Fibroblast of skin of back (primary cell): ENCODE data around the gene FSHB. TPM values are rescaled to one million over a fixed set of nuclear protein-coding genes. Genes with fewer than 3 reads are reported as not detected.
"Not testable (repeated sequence)": the region's sequence is repeated elsewhere in the genome, so short reads cannot be mapped to it uniquely, and the experiment has no call there.

Source experiments
- DNase-seq: peaks from one replicate; pipeline ENCODE4 v3.0.0-alpha.2; 2013
- polyA plus RNA-seq, 2 experiments: library from polyadenylated mRNA; unstranded; fragments of 120-200 nt; gene quantifications; one replicate each; pipeline ENCODE4 v1.2.1, GENCODE V29; 2013; ENCODE audit not compliant: insufficient read length in 2 of 2

Gene FSHB
- not detected for polyA plus RNA-seq (2013, experiment 1 of 2; ENCODE audit: insufficient read length)
- polyA plus RNA-seq (2013, experiment 2 of 2; ENCODE audit: insufficient read length) = not detected

GRCh38 chr11:30230714-30231113 lies at the start of gene FSHB:
FSHB (plus strand) TSS chr11:30231014; CDS start chr11:30231903, 889 bp downstream.
- DNase-seq = no peak

- no peak for DNase-seq
Measured at GRCh38 chr11:30186748-30187147, 44.1 kb upstream of the FSHB start.

DNA sequence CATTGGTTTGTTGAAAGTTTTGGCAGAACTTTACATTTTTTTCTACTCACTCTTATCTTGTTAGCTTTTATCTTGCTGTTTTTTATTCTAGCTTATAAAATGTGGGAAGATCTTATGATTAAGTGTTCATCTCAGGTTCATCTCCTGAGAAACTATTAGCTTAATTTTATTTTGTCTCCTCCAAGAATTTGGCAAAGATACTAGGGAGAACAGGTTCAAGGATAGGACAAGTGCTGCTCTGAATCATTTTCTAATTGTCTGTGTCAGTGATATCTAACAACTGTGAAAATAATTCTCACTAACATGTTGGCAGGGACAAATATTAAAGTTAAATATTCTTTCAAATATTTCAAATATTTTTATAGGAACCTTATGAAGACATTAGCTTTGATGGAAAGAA lies 38.2 kb upstream of the FSHB start:
- no peak for DNase-seq

GRCh38 chr11:30196400-30197206 lies 34.2 kb upstream of the FSHB start:
- peak; percentile 46 for DNase-seq

GRCh38 chr11:30197869-30198268 lies 32.9 kb upstream of the FSHB start:
- no peak for DNase-seq

DNA sequence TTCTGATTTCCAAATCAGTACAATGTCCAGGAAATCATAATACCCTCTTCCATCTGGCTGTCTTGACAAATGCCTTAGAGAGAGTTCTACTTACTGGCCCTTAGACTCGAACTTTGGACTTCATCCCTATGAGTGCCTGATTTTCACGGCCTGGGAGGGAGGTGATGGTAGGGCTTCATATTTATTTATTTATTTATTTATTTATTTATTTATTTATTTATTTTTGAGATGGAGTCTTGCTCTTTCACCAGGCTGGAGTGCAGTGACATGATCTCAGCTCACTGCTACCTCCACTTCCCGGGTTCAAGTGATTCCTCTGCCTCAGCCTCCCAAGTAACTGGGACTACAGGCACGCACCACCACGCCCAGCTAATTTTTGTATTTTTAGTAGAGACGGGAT lies 27.8 kb upstream of the FSHB start:
- not testable (repeated sequence) for DNase-seq

DNA sequence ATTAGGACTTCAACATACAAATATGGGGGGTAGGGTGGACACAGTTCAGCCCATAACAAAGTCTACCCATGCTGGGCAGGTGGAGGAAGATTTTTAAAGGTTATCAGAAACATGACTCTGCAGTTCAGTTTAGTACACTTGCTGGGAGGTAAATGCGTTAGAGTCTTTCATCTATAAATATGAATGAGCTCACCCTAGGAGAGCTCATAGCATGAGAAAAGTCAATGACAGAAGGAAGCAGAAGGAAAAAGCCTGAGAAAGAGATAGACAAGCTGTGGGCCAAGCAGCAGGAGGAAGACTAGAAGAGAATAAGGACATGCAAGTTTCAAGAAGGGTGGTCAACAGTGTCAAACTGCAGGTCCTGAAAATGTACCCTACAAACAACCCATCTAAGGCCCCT lies 27.0 kb upstream of the FSHB start:
- DNase-seq = no peak

DNA sequence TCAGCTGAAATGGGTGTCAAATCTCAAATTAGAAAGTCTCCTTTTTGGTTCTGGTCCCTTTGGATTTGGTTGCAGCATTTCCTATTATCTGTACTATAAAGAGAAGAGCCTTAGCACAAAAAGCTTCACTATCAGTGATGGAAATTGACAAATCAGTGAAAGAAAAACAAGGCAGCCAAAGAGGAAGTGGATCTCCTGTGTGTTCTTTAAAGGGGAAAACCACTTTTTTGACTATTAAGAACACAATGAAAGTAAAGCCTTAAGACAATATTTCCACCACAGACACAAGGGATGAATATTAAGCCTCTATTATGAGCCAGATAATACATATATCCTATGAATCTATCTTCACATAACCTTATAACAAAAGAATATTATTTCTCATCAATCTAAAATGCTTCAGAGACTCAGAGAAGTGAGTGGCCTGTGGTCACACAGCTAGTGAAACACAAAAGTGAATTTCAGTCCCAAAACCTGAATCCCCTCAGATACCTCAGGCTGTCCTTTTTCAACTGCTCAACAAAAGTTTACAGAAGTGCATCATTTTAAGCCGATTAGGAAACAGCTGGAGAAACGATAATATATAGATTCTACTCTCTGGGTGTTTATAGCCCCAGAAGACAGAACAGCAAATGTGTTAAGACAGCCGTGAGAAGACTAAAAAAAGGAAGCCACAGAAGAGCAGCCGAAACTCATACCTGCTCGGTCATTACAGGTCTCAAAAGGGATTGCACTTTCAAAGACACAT lies 24.4 kb upstream of the FSHB start:
- DNase-seq = no peak

GRCh38 chr11:30210357-30210756 lies 20.5 kb upstream of the FSHB start:
- no peak for DNase-seq

- DNase-seq = no peak
Measured at GRCh38 chr11:30216534-30216933, 14.3 kb upstream of the FSHB start.

- no peak for DNase-seq
Measured at GRCh38 chr11:30218278-30218677, 12.5 kb upstream of the FSHB start.

DNA sequence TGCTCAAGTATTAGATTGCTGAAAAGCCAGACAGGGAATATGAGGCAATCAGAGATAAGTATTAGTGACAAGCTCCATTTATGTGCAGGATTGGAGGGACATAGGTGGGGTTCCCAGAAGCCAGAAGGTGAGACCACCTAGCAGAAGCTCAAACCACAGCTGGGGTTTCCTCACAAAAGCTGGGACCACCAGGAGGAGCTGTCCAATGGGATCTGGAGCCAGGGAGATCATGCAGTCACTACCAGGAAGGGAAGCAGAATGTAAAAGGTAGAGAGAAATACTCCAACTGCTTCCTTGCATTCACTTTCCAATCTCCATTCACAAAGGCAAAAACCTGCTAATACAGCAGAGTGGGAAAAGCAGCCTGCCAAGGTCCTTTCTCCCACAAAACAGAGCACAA lies 5.2 kb upstream of the FSHB start:
- no peak for DNase-seq

GRCh38 chr11:30228323-30228884 lies 2.4 kb upstream of the FSHB start:
- DNase-seq = no peak

DNA sequence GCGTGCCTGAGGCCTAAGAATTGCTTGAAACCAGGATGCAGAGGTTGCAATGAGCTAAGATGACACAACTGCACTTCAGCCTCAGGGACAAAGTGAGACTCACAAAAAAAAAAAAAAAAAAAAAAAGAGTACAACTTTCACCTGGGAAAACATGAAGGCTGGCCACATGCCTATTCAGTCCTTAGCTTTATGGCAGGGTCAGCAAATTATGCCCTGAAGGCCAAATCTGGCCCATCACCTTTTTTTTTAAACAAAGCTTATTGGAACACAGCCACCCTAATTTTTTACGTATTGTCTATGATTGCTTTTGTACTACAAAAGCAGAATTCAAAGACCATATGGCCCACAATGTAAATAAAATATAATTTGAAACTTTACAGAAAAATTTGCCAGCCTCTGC lies 8.2 kb downstream of the FSHB start:
- no peak for DNase-seq

- peak; percentile 90 for DNase-seq
Measured at GRCh38 chr11:30244265-30244664, 13.5 kb downstream of the FSHB start.

DNA sequence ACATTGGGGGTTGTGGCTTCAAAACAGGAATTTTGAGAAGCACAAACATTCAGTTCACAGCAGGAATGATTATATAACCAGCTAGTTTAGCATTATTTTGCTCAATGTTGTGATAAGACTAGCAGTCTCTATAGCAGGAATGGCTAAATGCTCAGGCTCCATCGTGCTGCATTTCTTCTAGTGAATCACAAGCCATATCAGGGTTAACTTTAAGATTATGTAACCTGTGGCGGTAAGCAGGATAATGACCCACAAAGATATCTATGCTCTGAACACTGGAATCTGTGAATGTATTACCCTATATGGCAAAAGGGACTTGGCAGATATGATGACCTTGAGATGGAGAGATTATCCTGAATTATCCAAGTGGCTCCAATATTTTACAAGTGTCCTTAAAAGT lies 14.8 kb downstream of the FSHB start:
- DNase-seq = peak; percentile 21

DNA sequence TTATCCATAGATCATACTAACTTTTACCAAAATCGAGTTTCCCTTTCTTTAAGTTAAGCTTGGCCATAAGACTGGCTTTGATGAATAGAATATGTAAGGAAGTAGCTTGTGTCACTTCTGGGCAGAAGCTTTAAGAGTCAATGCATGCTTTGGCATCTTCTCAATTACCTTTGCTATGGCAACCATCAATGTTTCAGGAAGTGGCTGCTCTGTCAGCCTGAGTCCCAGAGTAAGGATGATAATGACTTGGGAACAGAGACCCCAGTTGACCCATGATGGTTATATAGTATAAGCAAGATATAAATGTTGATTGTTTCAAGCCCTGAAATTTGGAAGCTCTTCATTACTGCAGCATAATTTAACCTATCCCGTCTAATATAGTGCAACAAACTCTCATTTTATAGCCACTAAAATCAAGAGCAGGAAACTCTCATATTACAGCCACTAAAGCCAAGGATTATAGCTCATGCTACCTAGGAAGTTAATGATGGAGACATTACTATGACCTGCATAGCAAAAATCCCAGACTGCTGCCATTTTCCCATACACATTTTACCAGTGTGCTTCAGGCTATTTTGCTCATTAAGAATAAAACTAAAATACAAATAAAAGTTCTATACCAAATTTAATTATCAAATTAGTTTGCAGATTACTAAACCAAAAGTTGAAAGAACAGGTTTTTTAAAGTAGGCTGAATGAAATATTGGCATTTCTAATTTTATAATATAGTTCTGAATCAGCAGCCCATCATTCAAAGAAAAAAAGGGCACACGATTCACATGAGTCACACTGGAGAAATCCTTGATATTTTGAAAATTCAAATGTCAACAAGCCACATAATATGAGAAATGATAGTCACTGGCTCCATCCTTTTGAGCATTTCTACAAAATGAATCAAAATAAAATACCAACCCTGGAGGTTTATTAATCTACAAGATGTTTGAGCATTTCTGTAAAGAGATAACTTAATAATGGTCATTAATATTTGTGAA lies 23.8 kb downstream of the FSHB start:
- DNase-seq = peak; percentile 73

- DNase-seq = no peak
Measured at GRCh38 chr11:30255637-30256036, 24.8 kb downstream of the FSHB start.

DNA sequence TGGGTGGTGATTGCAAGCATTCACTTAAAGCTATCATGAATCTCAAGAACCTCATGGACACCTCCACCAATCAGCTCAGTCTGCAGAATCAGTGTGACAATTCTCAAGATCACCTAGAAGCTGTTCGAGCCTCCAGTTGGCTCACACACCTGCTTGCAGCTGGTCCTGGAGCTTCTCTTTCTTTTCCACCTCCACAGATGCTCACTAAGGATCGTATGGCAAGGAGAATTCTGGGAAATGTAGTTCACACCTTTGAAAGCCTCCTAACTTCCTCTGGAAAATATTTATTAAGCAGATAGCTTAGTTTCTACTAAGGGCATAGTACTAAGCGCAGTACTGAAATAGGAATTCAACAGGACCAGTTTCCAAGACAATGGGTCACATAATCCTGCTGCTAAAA lies 26.2 kb downstream of the FSHB start:
- no peak for DNase-seq

GRCh38 chr11:30258679-30259078 lies 27.9 kb downstream of the FSHB start:
- DNase-seq = no peak

GRCh38 chr11:30260813-30261212 lies 30.0 kb downstream of the FSHB start:
- DNase-seq = no peak

DNA sequence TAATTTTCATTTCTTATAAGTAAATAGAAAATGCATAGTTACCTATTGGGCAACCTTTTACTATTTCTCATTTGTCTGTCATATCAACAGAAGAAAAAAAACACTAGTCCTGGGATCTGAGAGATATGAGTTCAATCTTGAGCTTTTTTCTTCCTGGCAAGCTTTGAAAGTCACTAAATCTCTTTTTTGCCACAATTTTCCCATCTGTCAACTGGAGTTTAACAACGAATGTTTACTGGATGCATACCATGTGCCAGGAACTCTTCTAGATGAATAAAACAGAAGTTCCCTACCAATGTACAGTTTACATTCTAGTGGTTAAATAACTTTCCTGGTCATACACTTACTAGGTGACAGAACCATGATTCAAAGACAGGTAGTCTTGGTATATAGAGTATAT lies 31.0 kb downstream of the FSHB start:
- DNase-seq = no peak
